A549 (cell line): Measurements from ENCODE around the gene FAM76A. TPM values are rescaled to one million over a fixed set of nuclear protein-coding genes. Genes with fewer than 3 reads are reported as not detected.

Source experiments
- ATAC-seq, 2 experiments: fragments of 200-7000 bp in 1 of 2; fragments of >200 bp in 1 of 2; cut with Nextera tagmentation in 1 of 2; cut with Tn5 transposase in 1 of 2; 3 replicates each; pipeline versions ENCODE4 v1.8.0 to v1.9.1; 2018 to 2020; ENCODE audit warnings: mild to moderate bottlenecking in 1 of 2, moderate library complexity in 1 of 2
- CTCF ChIA-PET: fragments of 300-600 bp; sonication (Branson Sonifier 250); formaldehyde crosslinking; extraction: SDS; loops from one replicate; lab custom pipeline; 2021; ENCODE audit warnings: antibody characterized with exemption, inconsistent platforms; lab: Yijun Ruan, JAX
- POLR2A ChIA-PET: fragments of 350-600 bp; formaldehyde crosslinking; extraction: SDS; loops from one replicate; lab custom pipeline; 2021; ENCODE audit warnings: antibody characterized with exemption, inconsistent platforms; lab: Yijun Ruan, JAX
- DNase-seq, 2 experiments: peaks; one replicate each; pipeline versions ENCODE4 v3.0.0 to v3.0.0-alpha.2; 2011 to 2016; ENCODE audit warnings: low read depth in 1 of 2, low spot score in 1 of 2
- FAIRE-seq: peaks from 2 replicates; lab custom pipeline; 2011; peaks lifted over from hg19 to GRCh38; lab: Jason Lieb, UNC
- H3K27ac ChIP-seq, 2 experiments: fragments of >200 bp; sonication (Bioruptor Twin); formaldehyde crosslinking; 3 replicates each; pipeline ENCODE4 v1.5.1; 2016 to 2017
- H3K4me1 ChIP-seq: fragments of >200 bp; sonication (Bioruptor Twin); formaldehyde crosslinking; 3 replicates; pipeline ENCODE4 v1.6.1; 2016
- H3K4me2 ChIP-seq: fragments of >200 bp; sonication (Bioruptor Twin); formaldehyde crosslinking; 3 replicates; pipeline ENCODE4 v1.6.1; 2016
- H3K4me3 ChIP-seq: fragments of >200 bp; sonication (Bioruptor Twin); formaldehyde crosslinking; 3 replicates; pipeline ENCODE4 v1.5.1; 2016
- H3K9me3 ChIP-seq: fragments of >200 bp; sonication (Bioruptor Twin); formaldehyde crosslinking; 3 replicates; pipeline ENCODE4 v1.6.1; 2016
- BHLHE40 ChIP-seq: IDR thresholded peaks from 2 replicates; pipeline ENCODE4 v1.6.1; 2012; ENCODE audit warnings: low read depth, low read length, inconsistent platforms
- CEBPB ChIP-seq, 2 experiments: fragments of >200 bp in 1 of 2; sonication (Bioruptor Twin) in 1 of 2; formaldehyde crosslinking in 1 of 2; IDR thresholded peaks; 2 replicates each; pipeline ENCODE4 v1.6.1; 2012 to 2016
- CHD2 ChIP-seq: fragments of 150-350 bp; IDR thresholded peaks from 2 replicates; pipeline ENCODE4 v1.6.1; 2014; ENCODE audit warnings: low read length; ENCODE audit not compliant: partially characterized antibody
- EHF ChIP-seq: fragments of 250-450 bp; sonication (Bioruptor Pico); IDR thresholded peaks from 2 replicates; pipeline ENCODE4 v1.5.0; 2020; ENCODE audit warnings: mild to moderate bottlenecking
- FOSB ChIP-seq: fragments of 250-450 bp; sonication (Bioruptor Pico); IDR thresholded peaks from 2 replicates; pipeline ENCODE4 v1.5.0; 2020; ENCODE audit warnings: mild to moderate bottlenecking, moderate library complexity
- FOSL2 ChIP-seq, 2 experiments: fragments of 450-650 bp in 1 of 2; fragments of >200 bp in 1 of 2; sonication (Bioruptor Twin) in 1 of 2; formaldehyde crosslinking; IDR thresholded peaks; 2 replicates each; pipeline versions ENCODE4 v1.5.0 to v1.6.1; 2016 to 2020; ENCODE audit warnings: mild to moderate bottlenecking in 1 of 2, moderate library complexity in 1 of 2
- HDAC2 ChIP-seq: fragments of 200-600 bp; sonication (generic); IDR thresholded peaks from 2 replicates; pipeline ENCODE4 v1.6.1; 2016
- HEYL ChIP-seq: fragments of 250-450 bp; sonication (Bioruptor Pico); IDR thresholded peaks from 2 replicates; pipeline ENCODE4 v1.8.0; 2021; ENCODE audit warnings: mild to moderate bottlenecking, moderate library complexity
- HMGXB4 ChIP-seq: fragments of 250-450 bp; sonication (Bioruptor Pico); IDR thresholded peaks from 2 replicates; pipeline ENCODE4 v1.5.0; 2021; ENCODE audit warnings: mild to moderate bottlenecking, moderate library complexity, borderline replicate concordance
- HOXB13 ChIP-seq: fragments of 250-450 bp; sonication (Bioruptor Pico); IDR thresholded peaks from 2 replicates; pipeline ENCODE4 v1.5.0; 2020; ENCODE audit warnings: low read depth, mild to moderate bottlenecking, moderate library complexity
- JUNB ChIP-seq: fragments of >200 bp; sonication (Bioruptor Twin); formaldehyde crosslinking; IDR thresholded peaks from 2 replicates; pipeline ENCODE4 v1.6.1; 2016
- KDM5A ChIP-seq: fragments of 200-600 bp; sonication (generic); IDR thresholded peaks from 2 replicates; pipeline ENCODE4 v1.6.1; 2016; ENCODE audit warnings: antibody characterized with exemption, mild to moderate bottlenecking
- MAZ ChIP-seq: fragments of 150-350 bp; IDR thresholded peaks from 2 replicates; pipeline ENCODE4 v1.6.1; 2014; ENCODE audit warnings: antibody characterized with exemption, low read depth, low read length, borderline replicate concordance
- NPAS2 ChIP-seq: fragments of 250-450 bp; sonication (Bioruptor Pico); IDR thresholded peaks from 2 replicates; pipeline ENCODE4 v1.8.0; 2022; ENCODE audit warnings: mild to moderate bottlenecking, moderate library complexity, borderline replicate concordance
- PHF8 ChIP-seq: fragments of 200-600 bp; sonication (generic); IDR thresholded peaks from 2 replicates; pipeline ENCODE4 v1.6.1; 2016; ENCODE audit warnings: low read depth, mild to moderate bottlenecking, antibody characterized with exemption, moderate library complexity, borderline replicate concordance
- REST ChIP-seq: fragments of 200-600 bp; sonication (generic); IDR thresholded peaks from 2 replicates; pipeline ENCODE4 v1.6.1; 2016; ENCODE audit warnings: antibody characterized with exemption, mild to moderate bottlenecking, moderate library complexity
- SREBF2 ChIP-seq: fragments of 450-650 bp; IDR thresholded peaks from 2 replicates; pipeline ENCODE4 v1.6.1; 2014; ENCODE audit warnings: mild to moderate bottlenecking, moderate library complexity
- TFCP2L1 ChIP-seq: fragments of 250-450 bp; sonication (Bioruptor Pico); IDR thresholded peaks from 2 replicates; pipeline ENCODE4 v1.5.0; 2021; ENCODE audit warnings: mild to moderate bottlenecking
- ZNF302 ChIP-seq: fragments of 250-450 bp; sonication (Bioruptor Pico); IDR thresholded peaks from 2 replicates; pipeline ENCODE4 v1.9.0; 2021; ENCODE audit warnings: inconsistent platforms, mild to moderate bottlenecking, moderate library complexity
- WGBS: methylation state at CpG from one replicate; pipeline ENCODE4 v1.1.6; 2017; ENCODE audit errors: missing lambda C conversion rate; 5-methylcytosine and 5-hydroxymethylcytosine counted together
- polyA plus RNA-seq, 4 experiments: library from polyadenylated mRNA; depleted of rRNA in 3 of 4; stranded (reverse); fragments of >200 nt; fragmentation: RNase III in 1 of 4; extraction: RNeasy Plus Mini Kit Qiagen cat#74134 plus additional on column Dnase treatment in 1 of 4; gene quantifications; 2 replicates in 3 of 4; 3 replicates in 1 of 4; pipeline ENCODE4 v1.2.3, GENCODE V29; 2011 to 2017

The FAM76A gene
- polyA plus RNA-seq, 2 of the 4 experiments (the other 2 are of a cell fraction) = 4.8 to 6.5 TPM

GRCh38 chr1:27686223-27686990 lies 39.4 kb upstream of the FAM76A start:
- no peak overlapping the region for H3K27ac ChIP-seq
- no peak for DNase-seq
- TF ChIP-seq CEBPB (IDR thresholded peaks at IDR 0.05) = no peak
- TF ChIP-seq NPAS2 (CRISPR knock-in tag) = no peak
- TF ChIP-seq BHLHE40 = no peak
- TF ChIP-seq TFCP2L1 (CRISPR knock-in tag) = no peak
- no peak for TF ChIP-seq HDAC2
- TF ChIP-seq FOSL2 (IDR thresholded peaks at IDR 0.05) = no peak
- no peak for TF ChIP-seq FOSL2 (CRISPR knock-in tag; IDR thresholded peaks at IDR 0.05)
- TF ChIP-seq ZNF302 (CRISPR knock-in tag) = no peak
- TF ChIP-seq FOSB (CRISPR knock-in tag) = no peak
- no peak for TF ChIP-seq HOXB13 (CRISPR knock-in tag)
- no peak for TF ChIP-seq SREBF2
- TF ChIP-seq PHF8 = no peak
- no peak for TF ChIP-seq EHF (CRISPR knock-in tag)
- TF ChIP-seq HEYL (CRISPR knock-in tag) = no peak
- no peak for TF ChIP-seq HMGXB4 (CRISPR knock-in tag)
- no peak for TF ChIP-seq KDM5A
- TF ChIP-seq, all 56 proteins: peak for 0
- ChIA-PET CTCF (interaction anchor here (0.8 to 4.4 kb wide), 7 partner anchors 10 to 80 kb away, joined by 4 to 20 read pairs (median 4); partner anchors contain the start of gene FAM76A), POLR2A (no interaction called here)
- no peaks in the 10 kb centered on the region for H3K4me1 ChIP-seq
- peaks cover 8% of the 10 kb centered on the region; the same call in 1 of the 3 replicates for H3K9me3 ChIP-seq
- ATAC-seq (no peak), FAIRE-seq (no peak)
- WGBS = 71% methylated on average over 6 of the region's 21 CpGs
- no peak overlapping the region for H3K4me3 ChIP-seq
- no peak overlapping the region for H3K4me2 ChIP-seq

- DNase-seq = no peak
- H3K4me2 ChIP-seq = no peak overlapping the region
- no peak for ATAC-seq
- TF ChIP-seq FOSB (CRISPR knock-in tag) = no peak
- no peak for TF ChIP-seq CHD2
- TF ChIP-seq JUNB = no peak
- TF ChIP-seq MAZ = no peak
- TF ChIP-seq NPAS2 (CRISPR knock-in tag) = no peak
- TF ChIP-seq REST = no peak
- WGBS = 73% methylated on average over 5 of the region's 5 CpGs
- H3K9me3 ChIP-seq = no peaks in the 10 kb centered on the region
- ChIA-PET POLR2A (no interaction called here), CTCF (interaction anchor here (1.1 to 4.4 kb wide), 3 partner anchors 10 to 81 kb away, joined by 3 to 20 read pairs (median 4); no protein-coding TSS in a partner anchor)
- no peaks in the 10 kb centered on the region for H3K4me1 ChIP-seq
- no peak overlapping the region for H3K4me3 ChIP-seq
- no peak for FAIRE-seq
- no peak overlapping the region for H3K27ac ChIP-seq
These were observed 37.9 kb upstream of the FAM76A start for GRCh38 chr1:27687906-27688305.
